WTC11 (cell line): Measurements from ENCODE around the gene DYSF.

Experiments used
- ZNF232 ChIP-seq: sonication (generic); formaldehyde crosslinking; IDR thresholded peaks from 2 replicates; pipeline ENCODE4 v1.8.0; 2022; ENCODE audit warnings: mild to moderate bottlenecking, missing genetic modification reagents
- ZNF317 ChIP-seq: sonication (generic); formaldehyde crosslinking; IDR thresholded peaks from 2 replicates; pipeline ENCODE4 v1.8.1; 2023; ENCODE audit warnings: low read depth, mild to moderate bottlenecking, moderate library complexity, missing genetic modification reagents, borderline replicate concordance
- TF ChIP-seq, protein P1 (sequence below): fragments of 200-600 bp; IDR thresholded peaks from 2 replicates; pipeline ENCODE4 v1.8.0; 2022; ENCODE audit warnings: antibody characterized with exemption
- TF ChIP-seq, protein P2 (sequence below): sonication (generic); formaldehyde crosslinking; IDR thresholded peaks from 2 replicates; pipeline ENCODE4 v1.8.0; 2022; ENCODE audit warnings: missing genetic modification reagents
- TF ChIP-seq, protein P3 (sequence below): sonication (generic); formaldehyde crosslinking; IDR thresholded peaks from 2 replicates; pipeline ENCODE4 v1.8.1; 2023; ENCODE audit warnings: mild to moderate bottlenecking, missing genetic modification reagents, moderate library complexity

DNA sequence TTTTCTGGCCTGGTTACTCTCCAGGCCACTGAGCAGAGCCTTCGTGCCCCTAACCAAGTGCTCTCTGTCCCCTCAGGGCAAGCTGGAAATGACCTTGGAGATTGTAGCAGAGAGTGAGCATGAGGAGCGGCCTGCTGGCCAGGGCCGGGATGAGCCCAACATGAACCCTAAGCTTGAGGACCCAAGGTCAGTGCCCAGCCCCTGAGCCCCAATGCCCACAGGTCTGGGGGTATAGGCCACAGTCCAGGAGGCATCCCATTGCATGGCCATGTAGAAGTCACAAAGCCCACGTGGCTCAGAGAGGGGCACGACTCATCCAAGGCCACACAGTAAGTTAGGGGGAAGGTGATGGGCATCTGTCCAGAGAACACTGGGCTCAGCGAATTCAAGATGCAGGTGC lies 227.6 kb downstream of the DYSF start:
- TF ChIP-seq ZNF317 (CRISPR knock-in tag) (no peak), ZNF232 (CRISPR knock-in tag) (no peak)
- TF ChIP-seq, protein P1, sequence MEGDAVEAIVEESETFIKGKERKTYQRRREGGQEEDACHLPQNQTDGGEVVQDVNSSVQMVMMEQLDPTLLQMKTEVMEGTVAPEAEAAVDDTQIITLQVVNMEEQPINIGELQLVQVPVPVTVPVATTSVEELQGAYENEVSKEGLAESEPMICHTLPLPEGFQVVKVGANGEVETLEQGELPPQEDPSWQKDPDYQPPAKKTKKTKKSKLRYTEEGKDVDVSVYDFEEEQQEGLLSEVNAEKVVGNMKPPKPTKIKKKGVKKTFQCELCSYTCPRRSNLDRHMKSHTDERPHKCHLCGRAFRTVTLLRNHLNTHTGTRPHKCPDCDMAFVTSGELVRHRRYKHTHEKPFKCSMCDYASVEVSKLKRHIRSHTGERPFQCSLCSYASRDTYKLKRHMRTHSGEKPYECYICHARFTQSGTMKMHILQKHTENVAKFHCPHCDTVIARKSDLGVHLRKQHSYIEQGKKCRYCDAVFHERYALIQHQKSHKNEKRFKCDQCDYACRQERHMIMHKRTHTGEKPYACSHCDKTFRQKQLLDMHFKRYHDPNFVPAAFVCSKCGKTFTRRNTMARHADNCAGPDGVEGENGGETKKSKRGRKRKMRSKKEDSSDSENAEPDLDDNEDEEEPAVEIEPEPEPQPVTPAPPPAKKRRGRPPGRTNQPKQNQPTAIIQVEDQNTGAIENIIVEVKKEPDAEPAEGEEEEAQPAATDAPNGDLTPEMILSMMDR, result no peak
- TF ChIP-seq, protein P2, sequence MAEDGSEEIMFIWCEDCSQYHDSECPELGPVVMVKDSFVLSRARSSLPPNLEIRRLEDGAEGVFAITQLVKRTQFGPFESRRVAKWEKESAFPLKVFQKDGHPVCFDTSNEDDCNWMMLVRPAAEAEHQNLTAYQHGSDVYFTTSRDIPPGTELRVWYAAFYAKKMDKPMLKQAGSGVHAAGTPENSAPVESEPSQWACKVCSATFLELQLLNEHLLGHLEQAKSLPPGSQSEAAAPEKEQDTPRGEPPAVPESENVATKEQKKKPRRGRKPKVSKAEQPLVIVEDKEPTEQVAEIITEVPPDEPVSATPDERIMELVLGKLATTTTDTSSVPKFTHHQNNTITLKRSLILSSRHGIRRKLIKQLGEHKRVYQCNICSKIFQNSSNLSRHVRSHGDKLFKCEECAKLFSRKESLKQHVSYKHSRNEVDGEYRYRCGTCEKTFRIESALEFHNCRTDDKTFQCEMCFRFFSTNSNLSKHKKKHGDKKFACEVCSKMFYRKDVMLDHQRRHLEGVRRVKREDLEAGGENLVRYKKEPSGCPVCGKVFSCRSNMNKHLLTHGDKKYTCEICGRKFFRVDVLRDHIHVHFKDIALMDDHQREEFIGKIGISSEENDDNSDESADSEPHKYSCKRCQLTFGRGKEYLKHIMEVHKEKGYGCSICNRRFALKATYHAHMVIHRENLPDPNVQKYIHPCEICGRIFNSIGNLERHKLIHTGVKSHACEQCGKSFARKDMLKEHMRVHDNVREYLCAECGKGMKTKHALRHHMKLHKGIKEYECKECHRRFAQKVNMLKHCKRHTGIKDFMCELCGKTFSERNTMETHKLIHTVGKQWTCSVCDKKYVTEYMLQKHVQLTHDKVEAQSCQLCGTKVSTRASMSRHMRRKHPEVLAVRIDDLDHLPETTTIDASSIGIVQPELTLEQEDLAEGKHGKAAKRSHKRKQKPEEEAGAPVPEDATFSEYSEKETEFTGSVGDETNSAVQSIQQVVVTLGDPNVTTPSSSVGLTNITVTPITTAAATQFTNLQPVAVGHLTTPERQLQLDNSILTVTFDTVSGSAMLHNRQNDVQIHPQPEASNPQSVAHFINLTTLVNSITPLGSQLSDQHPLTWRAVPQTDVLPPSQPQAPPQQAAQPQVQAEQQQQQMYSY (CRISPR knock-in tag), result no peak
- TF ChIP-seq, protein P3, sequence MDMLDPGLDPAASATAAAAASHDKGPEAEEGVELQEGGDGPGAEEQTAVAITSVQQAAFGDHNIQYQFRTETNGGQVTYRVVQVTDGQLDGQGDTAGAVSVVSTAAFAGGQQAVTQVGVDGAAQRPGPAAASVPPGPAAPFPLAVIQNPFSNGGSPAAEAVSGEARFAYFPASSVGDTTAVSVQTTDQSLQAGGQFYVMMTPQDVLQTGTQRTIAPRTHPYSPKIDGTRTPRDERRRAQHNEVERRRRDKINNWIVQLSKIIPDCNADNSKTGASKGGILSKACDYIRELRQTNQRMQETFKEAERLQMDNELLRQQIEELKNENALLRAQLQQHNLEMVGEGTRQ (CRISPR knock-in tag), result no peak
